Measurements from ENCODE around the gene FXN. TPM values are rescaled to one million over a fixed set of nuclear protein-coding genes. Genes with fewer than 3 reads are reported as not detected.
"Not testable (repeated sequence)": the region's sequence is repeated elsewhere in the genome, so short reads cannot be mapped to it uniquely, and the experiment has no call there.

The FXN gene
- total RNA-seq, 1 experiment from 2014 or later, result 11.0 TPM

DNA sequence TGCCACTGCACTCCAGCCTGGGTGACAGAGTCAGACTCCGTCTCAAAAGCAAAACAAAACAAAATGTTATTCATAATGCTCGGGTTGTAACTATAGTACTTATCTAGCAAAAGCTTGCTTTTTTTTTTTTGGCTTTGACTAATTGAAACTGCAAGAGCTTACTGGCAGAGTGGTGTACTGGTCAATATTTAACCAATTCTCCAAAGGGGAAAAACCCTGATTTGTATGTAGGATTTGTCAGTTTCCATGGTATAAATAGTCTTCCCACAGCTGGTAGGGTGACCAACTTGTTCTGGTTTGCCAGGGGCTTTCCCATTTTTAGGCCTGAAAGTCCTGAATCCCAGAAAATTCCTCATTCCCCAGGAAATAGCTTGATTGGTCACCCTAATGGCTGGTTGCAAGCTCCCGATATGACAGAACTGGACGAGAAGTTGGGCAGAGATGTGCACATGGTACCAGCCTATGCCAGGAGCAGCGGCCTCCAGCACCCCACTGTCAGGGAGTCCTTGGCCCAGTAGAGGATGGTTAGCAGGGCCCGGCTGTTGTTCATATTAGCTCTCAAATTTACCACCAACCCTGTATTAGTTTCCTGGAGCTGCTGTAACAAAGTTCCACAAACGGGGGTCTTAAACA is 58.0 kb downstream of the FXN start:
- CTCF ChIA-PET, result no interaction called here
- ATAC-seq, result no peak
- POLR2A ChIA-PET (ENCODE audit: unreplicated experiment), result no interaction called here

DNA sequence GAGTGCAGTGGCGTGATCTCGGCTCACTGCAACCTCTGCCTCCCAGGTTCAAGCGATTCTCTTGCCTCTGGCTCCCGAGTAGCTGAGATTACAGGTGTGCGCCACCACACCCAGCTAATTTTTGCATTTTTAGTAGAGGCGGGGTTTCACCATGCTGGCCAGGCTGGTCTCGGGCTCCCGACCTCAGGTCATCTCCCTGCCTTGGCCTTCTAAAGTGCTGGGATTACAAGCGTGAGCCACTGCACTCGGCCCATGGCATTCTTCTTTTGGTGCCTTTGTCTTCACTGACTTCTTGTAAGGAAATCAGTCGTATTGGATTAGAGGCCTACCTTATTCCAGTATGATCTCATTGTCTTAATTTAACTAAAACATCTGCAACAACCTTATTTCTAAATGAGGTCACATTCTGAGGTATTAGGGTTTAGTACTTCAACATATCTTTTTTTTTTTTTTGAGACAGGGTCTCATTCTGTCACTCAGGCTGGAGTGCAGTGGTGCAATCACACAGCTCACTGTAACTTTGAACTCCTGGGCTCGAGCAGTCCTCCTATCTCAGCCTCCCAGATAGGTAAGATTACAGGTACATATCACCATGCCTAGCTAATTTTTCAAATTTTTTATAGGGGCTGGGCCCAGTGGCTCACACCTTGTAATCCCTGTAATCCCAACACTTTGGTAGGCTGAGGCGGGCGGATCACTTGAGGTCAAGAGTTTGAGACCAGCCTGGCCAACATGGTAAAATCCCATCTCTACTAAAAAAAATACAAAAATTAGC is 59.0 kb downstream of the FXN start:
- DNase-seq; H3K4me2 ChIP-seq (ENCODE audit: low read length); H3K36me3 ChIP-seq (ENCODE audit: low read depth, low read length); H4K20me1 ChIP-seq (ENCODE audit: low read length); H3K9me3 ChIP-seq (ENCODE audit: low read length); CTCF ChIA-PET; intact Hi-C loops (cut with micrococcal nuclease); BruUV-seq (replicated peaks); ATAC-seq; H3K79me2 ChIP-seq (ENCODE audit: low read length); H3K27me3 ChIP-seq (ENCODE audit: low read length); H3K9me2 ChIP-seq (replicated peaks; ENCODE audit: low read length); POLR2A ChIA-PET (ENCODE audit: unreplicated experiment); H3K9ac ChIP-seq (ENCODE audit: low read length); H3K4me3 ChIP-seq (ENCODE audit: low read length); H3F3A ChIP-seq (ENCODE audit: low read length, unreplicated experiment); H3K27ac ChIP-seq (ENCODE audit: low read length); H2AFZ ChIP-seq (ENCODE audit: low read length); H3K4me1 ChIP-seq (ENCODE audit: insufficient read depth, low read length): not testable (repeated sequence)

More for the DNA sequence above, 58.0 kb downstream of the FXN start:
- H2AFZ ChIP-seq (ENCODE audit: low read length), result no peak overlapping the region
- no peak for DNase-seq
- no peaks in the 10 kb centered on the region for H3K9me2 ChIP-seq (replicated peaks; ENCODE audit: low read length)
- no peaks in the 10 kb centered on the region; the same call in 1 of the 2 replicates for H3K4me1 ChIP-seq (ENCODE audit: insufficient read depth, low read length)
- no peak overlapping the region for H3K9ac ChIP-seq (ENCODE audit: low read length)
- H3K9me3 ChIP-seq (ENCODE audit: low read length), result no peaks in the 10 kb centered on the region
- H3F3A ChIP-seq (ENCODE audit: low read length, unreplicated experiment), result no peaks in the 10 kb centered on the region
- no peaks in the 10 kb centered on the region for H3K36me3 ChIP-seq (ENCODE audit: low read depth, low read length)
- H3K27ac ChIP-seq (ENCODE audit: low read length), result no peak overlapping the region
- no peak overlapping the region for H3K4me2 ChIP-seq (ENCODE audit: low read length)
- H3K79me2 ChIP-seq (ENCODE audit: low read length), result no peaks in the 10 kb centered on the region
- intact Hi-C loops (cut with micrococcal nuclease), result no loop called here
- H3K27me3 ChIP-seq (ENCODE audit: low read length), result no peaks in the 10 kb centered on the region
- H3K4me3 ChIP-seq (ENCODE audit: low read length), result no peak overlapping the region
- TF ChIP-seq EZH2 (IDR thresholded peaks at IDR 0.05; ENCODE audit: low read length, unreplicated experiment), result no peak
- no peak for TF ChIP-seq EZH2phosphoT487 (IDR thresholded peaks at IDR 0.05; ENCODE audit: borderline replicate concordance, low read length)
- TF ChIP-seq, protein P1, sequence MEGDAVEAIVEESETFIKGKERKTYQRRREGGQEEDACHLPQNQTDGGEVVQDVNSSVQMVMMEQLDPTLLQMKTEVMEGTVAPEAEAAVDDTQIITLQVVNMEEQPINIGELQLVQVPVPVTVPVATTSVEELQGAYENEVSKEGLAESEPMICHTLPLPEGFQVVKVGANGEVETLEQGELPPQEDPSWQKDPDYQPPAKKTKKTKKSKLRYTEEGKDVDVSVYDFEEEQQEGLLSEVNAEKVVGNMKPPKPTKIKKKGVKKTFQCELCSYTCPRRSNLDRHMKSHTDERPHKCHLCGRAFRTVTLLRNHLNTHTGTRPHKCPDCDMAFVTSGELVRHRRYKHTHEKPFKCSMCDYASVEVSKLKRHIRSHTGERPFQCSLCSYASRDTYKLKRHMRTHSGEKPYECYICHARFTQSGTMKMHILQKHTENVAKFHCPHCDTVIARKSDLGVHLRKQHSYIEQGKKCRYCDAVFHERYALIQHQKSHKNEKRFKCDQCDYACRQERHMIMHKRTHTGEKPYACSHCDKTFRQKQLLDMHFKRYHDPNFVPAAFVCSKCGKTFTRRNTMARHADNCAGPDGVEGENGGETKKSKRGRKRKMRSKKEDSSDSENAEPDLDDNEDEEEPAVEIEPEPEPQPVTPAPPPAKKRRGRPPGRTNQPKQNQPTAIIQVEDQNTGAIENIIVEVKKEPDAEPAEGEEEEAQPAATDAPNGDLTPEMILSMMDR (conservative IDR thresholded peaks at IDR 0.05; ENCODE audit: low read depth, low read length), result no peak
- no peaks in the 10 kb centered on the region for H4K20me1 ChIP-seq (ENCODE audit: low read length)
- BruUV-seq (replicated peaks), result no TSS peak

DNA sequence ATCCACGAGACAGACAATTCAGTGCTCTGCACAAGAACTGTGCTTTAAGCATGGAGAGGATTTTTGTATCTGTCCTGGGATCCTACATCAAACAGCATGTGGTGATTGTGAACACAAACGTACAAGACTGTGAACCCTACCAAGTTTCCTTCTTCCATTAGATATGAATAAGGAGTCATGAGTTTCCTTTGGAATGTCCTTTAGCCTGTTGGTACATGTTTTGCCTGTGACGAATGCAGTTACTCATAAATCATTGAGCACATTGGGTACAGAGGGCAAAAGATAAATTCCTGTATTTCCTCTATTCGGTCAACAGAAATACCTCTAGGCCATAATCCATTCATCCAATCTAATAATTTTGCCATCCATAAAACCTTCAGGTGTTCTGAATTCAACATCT is 61.5 kb downstream of the FXN start:
- BruUV-seq (replicated peaks), result no TSS peak
- no peaks in the 10 kb centered on the region for H3F3A ChIP-seq (ENCODE audit: low read length, unreplicated experiment)
- no peaks in the 10 kb centered on the region for H3K9me2 ChIP-seq (replicated peaks; ENCODE audit: low read length)
- no peaks in the 10 kb centered on the region for H4K20me1 ChIP-seq (ENCODE audit: low read length)
- CTCF ChIA-PET, result interaction anchor here (0.6 kb wide), 1 partner anchor 61 kb away, joined by 4 read pairs; no protein-coding TSS in a partner anchor
- no peaks in the 10 kb centered on the region for H3K4me1 ChIP-seq (ENCODE audit: insufficient read depth, low read length)
- DNase-seq (no peak), ATAC-seq (no peak)
- no peaks in the 10 kb centered on the region for H3K27me3 ChIP-seq (ENCODE audit: low read length)
- no peak overlapping the region for H3K4me3 ChIP-seq (ENCODE audit: low read length)
- no peaks in the 10 kb centered on the region for H3K79me2 ChIP-seq (ENCODE audit: low read length)
- no peaks in the 10 kb centered on the region for H3K36me3 ChIP-seq (ENCODE audit: low read depth, low read length)
- H2AFZ ChIP-seq (ENCODE audit: low read length), result no peak overlapping the region
- H3K27ac ChIP-seq (ENCODE audit: low read length), result no peak overlapping the region
- no peak overlapping the region for H3K9ac ChIP-seq (ENCODE audit: low read length)
- TF ChIP-seq, protein P1 (conservative IDR thresholded peaks at IDR 0.05; ENCODE audit: low read depth, low read length), result no peak
- TF ChIP-seq EZH2 (IDR thresholded peaks at IDR 0.05; ENCODE audit: low read length, unreplicated experiment) (no peak), EZH2phosphoT487 (IDR thresholded peaks at IDR 0.05; ENCODE audit: borderline replicate concordance, low read length) (no peak)
- H3K9me3 ChIP-seq (ENCODE audit: low read length), result no peaks in the 10 kb centered on the region
- POLR2A ChIA-PET (ENCODE audit: unreplicated experiment), result no interaction called here
- no peak overlapping the region for H3K4me2 ChIP-seq (ENCODE audit: low read length)
- intact Hi-C loops (cut with micrococcal nuclease), result no loop called here
